Measurements from ENCODE around the gene RNASE7. TPM values are rescaled to one million over a fixed set of nuclear protein-coding genes. Genes with fewer than 3 reads are reported as not detected.

Gene RNASE7
- polyA plus RNA-seq, 6 donors from 2014 or later: not detected

GRCh38 chr14:21056520-21057163 is 14.5 kb downstream of the RNASE7 start:
- H3K4me3 Mint-ChIP-seq: no peak overlapping the region
- no peaks in the 10 kb centered on the region for H3K9me3 Mint-ChIP-seq
- H3K27ac Mint-ChIP-seq: no peak overlapping the region
- no peaks in the 10 kb centered on the region for H3K36me3 Mint-ChIP-seq
- ATAC-seq (ENCODE audit: low read depth in 2 of 2) (no peak), DNase-seq (no peak)
- no peaks in the 10 kb centered on the region for H3K4me1 Mint-ChIP-seq
- H3K27me3 Mint-ChIP-seq: peaks cover 14 to 34% (median 28%) of the 10 kb centered on the region in 3 donors

GRCh38 chr14:21057803-21058675 is 15.9 kb downstream of the RNASE7 start, which contains the start of gene RNASE8:
RNASE8 (plus strand) TSS chr14:21057822; CDS start chr14:21057893, 71 bp downstream.
- H3K27me3 Mint-ChIP-seq: peaks cover 20 to 28% (median 28%) of the 10 kb centered on the region in 3 donors
- no peaks in the 10 kb centered on the region for H3K4me1 Mint-ChIP-seq
- DNase-seq (no peak), ATAC-seq (ENCODE audit: low read depth in 2 of 2) (no peak)
- H3K4me3 Mint-ChIP-seq: no peak within 1 kb of the TSS
- no peaks in the 10 kb centered on the region for H3K36me3 Mint-ChIP-seq
- H3K9me3 Mint-ChIP-seq: no peaks in the 10 kb centered on the region
- no peak within 1 kb of the TSS for H3K27ac Mint-ChIP-seq

DNA sequence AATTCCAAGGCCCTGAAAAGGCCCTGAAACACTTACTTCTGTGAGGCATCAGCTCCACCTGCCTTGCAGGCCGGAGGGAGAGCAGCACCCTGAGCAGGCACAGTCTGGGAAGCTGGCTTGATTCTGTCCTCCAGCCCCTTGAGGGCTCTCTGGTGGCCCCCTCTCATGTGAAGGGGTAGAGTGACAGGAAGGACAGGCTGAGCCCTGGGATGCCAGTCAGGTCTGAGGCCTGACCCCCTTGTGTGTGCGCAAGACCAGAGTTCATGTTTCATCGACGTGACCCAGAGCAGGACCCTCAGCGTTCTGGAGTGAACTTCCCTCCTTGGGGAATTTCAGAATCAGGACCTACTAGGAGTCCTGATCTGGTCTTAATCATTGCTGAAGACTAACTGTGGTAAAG is 16.7 kb downstream of the RNASE7 start:
- no peaks in the 10 kb centered on the region for H3K9me3 Mint-ChIP-seq
- no peak overlapping the region for H3K27ac Mint-ChIP-seq
- no peaks in the 10 kb centered on the region for H3K36me3 Mint-ChIP-seq
- H3K27me3 Mint-ChIP-seq: peaks cover 20 to 33% (median 28%) of the 10 kb centered on the region in 3 donors
- ATAC-seq (ENCODE audit: low read depth in 2 of 2) (no peak), DNase-seq (no peak)
- no peak overlapping the region for H3K4me3 Mint-ChIP-seq
- no peaks in the 10 kb centered on the region for H3K4me1 Mint-ChIP-seq

- Mint-ChIP-seq H3K9me3 (no peaks in the 10 kb centered on the region), H3K4me3 (no peak overlapping the region), H3K4me1 (no peaks in the 10 kb centered on the region), H3K27ac (peak overlapping the region in 1 of 6 donors; percentile 13), H3K27me3 (peaks cover 20 to 34% (median 28%) of the 10 kb centered on the region in 3 donors), H3K36me3 (no peaks in the 10 kb centered on the region)
- ATAC-seq (ENCODE audit: low read depth in 2 of 2): no peak
- DNase-seq: no peak
These were observed 17.9 kb downstream of the RNASE7 start for GRCh38 chr14:21059842-21060613.

GRCh38 chr14:21060614-21061346 is 18.6 kb downstream of the RNASE7 start:
- H3K27me3 Mint-ChIP-seq: peaks cover 20 to 41% (median 35%) of the 10 kb centered on the region in 3 donors
- H3K9me3 Mint-ChIP-seq: no peaks in the 10 kb centered on the region
- H3K4me3 Mint-ChIP-seq: no peak overlapping the region
- H3K4me1 Mint-ChIP-seq: no peaks in the 10 kb centered on the region
- no peak for ATAC-seq (ENCODE audit: low read depth in 2 of 2)
- no peak for DNase-seq
- H3K36me3 Mint-ChIP-seq: no peaks in the 10 kb centered on the region
- no peak overlapping the region for H3K27ac Mint-ChIP-seq

GRCh38 chr14:21061347-21061668 is 19.1 kb downstream of the RNASE7 start:
- DNase-seq: no peak

DNA sequence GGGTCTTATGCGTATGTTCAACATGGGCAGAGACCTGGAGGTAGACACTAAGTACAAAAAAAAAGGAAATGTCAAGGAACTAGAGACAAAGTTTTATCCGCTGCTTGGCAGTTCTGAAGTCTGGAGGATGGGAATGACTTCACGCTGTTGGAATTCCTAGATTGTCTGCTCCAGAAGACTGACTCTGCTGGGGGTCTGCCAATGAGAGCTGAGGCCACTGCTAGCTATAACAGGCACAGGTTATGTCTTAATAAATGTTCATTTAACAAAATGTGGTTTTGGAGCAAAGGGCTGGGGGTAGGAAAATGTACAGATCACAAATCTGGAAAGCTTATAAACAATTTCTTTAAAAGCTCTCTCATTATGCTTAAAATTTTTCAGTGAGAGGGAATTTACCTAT is 21.3 kb downstream of the RNASE7 start:
- ATAC-seq (ENCODE audit: low read depth in 2 of 2): no peak
- H3K4me3 Mint-ChIP-seq: no peak overlapping the region
- no peaks in the 10 kb centered on the region for H3K36me3 Mint-ChIP-seq
- H3K27me3 Mint-ChIP-seq: peaks cover 22 to 52% (median 42%) of the 10 kb centered on the region in 3 donors
- DNase-seq: no peak
- H3K9me3 Mint-ChIP-seq: no peaks in the 10 kb centered on the region
- peaks cover under 1 to 4% (median 2%) of the 10 kb centered on the region in 3 donors for H3K4me1 Mint-ChIP-seq
- H3K27ac Mint-ChIP-seq: no peak overlapping the region

More at GRCh38 chr14:21061347-21061668, 19.1 kb downstream of the RNASE7 start:
- H3K4me3 Mint-ChIP-seq: no peak overlapping the region
- peaks cover 20 to 47% (median 40%) of the 10 kb centered on the region in 3 donors for H3K27me3 Mint-ChIP-seq
- H3K9me3 Mint-ChIP-seq: no peaks in the 10 kb centered on the region
- ATAC-seq (ENCODE audit: low read depth in 2 of 2): no peak
- no peak overlapping the region for H3K27ac Mint-ChIP-seq
- H3K4me1 Mint-ChIP-seq: no peaks in the 10 kb centered on the region
- no peaks in the 10 kb centered on the region for H3K36me3 Mint-ChIP-seq

GRCh38 chr14:21066882-21067502 is 24.8 kb downstream of the RNASE7 start:
- H3K4me3 Mint-ChIP-seq: peak overlapping the region in 1 of 8 donors; percentile 12
- ATAC-seq (ENCODE audit: low read depth in 2 of 2) (no peak), DNase-seq (no peak)
- H3K27me3 Mint-ChIP-seq: peaks cover 14 to 59% (median 35%) of the 10 kb centered on the region in 3 donors
- H3K27ac Mint-ChIP-seq: peak overlapping the region in 1 of 6 donors; percentile 52
- H3K36me3 Mint-ChIP-seq: no peaks in the 10 kb centered on the region
- no peaks in the 10 kb centered on the region for H3K9me3 Mint-ChIP-seq
- peaks cover 31 to 34% (median 32%) of the 10 kb centered on the region in 3 donors for H3K4me1 Mint-ChIP-seq

GRCh38 chr14:21068521-21069387 is 26.6 kb downstream of the RNASE7 start:
- Mint-ChIP-seq H3K4me3 (peak overlapping the region; percentile 83 to 95 (median 90)), H3K27ac (peak overlapping the region in 2 of 6 donors; percentile 47 to 90), H3K27me3 (peaks cover 9 to 58% (median 43%) of the 10 kb centered on the region in 3 donors), H3K9me3 (no peaks in the 10 kb centered on the region), H3K4me1 (peaks cover 39 to 42% (median 39%) of the 10 kb centered on the region in 3 donors), H3K36me3 (no peaks in the 10 kb centered on the region)
- peak; percentile 60 for DNase-seq
- ATAC-seq (ENCODE audit: low read depth in 2 of 2): peak; percentile 60 to 61

DNA sequence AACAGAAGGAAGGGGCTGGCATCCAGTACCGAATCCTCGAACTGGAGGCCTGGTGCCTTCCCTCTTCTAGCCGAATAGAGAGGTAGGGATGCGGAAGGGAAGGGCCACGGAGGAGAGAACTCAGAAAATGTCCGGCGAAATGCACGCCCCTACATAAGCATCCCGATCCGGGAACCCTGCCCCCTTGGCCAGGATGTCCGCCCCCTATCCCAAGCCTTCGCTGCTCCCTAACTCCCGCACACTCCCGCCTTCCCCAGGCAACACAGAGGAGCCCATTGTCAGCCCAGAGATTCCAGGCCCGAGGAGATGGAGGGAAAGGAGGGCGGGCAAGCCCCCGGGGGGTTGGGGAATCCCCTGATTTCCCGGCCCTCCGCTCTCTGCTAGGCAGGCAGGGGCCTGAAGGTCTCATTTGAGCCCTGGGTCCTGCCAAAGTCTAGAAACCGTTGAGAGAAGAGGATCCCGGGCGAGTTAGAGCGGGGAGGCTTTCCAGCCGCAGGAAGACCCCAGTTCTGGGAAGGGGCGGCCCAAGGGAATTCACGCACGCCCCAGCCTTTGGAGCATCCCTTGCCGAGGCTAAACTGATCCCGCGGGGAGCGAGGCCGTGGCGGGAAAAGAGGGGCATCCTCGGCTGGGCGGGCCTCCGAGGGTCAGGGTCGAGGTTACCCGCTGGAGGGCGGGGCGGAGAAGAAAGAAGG is 27.4 kb downstream of the RNASE7 start:
- peak; percentile 22 for DNase-seq
- H3K27ac Mint-ChIP-seq: peak overlapping the region in 5 of 6 donors; percentile 34 to 91 (median 47)
- H3K27me3 Mint-ChIP-seq: peaks cover 9 to 58% (median 45%) of the 10 kb centered on the region in 3 donors
- peak; percentile 14 to 25 for ATAC-seq (ENCODE audit: low read depth in 2 of 2)
- peak overlapping the region; percentile 83 to 95 (median 90) for H3K4me3 Mint-ChIP-seq
- H3K36me3 Mint-ChIP-seq: no peaks in the 10 kb centered on the region
- peaks cover 39 to 42% (median 39%) of the 10 kb centered on the region in 3 donors for H3K4me1 Mint-ChIP-seq
- H3K9me3 Mint-ChIP-seq: no peaks in the 10 kb centered on the region

GRCh38 chr14:21070083-21070609 is 28.0 kb downstream of the RNASE7 start, which contains the start of gene ARHGEF40:
ARHGEF40 (plus strand) TSS chr14:21070304; CDS start chr14:21070397, 93 bp downstream.
- Mint-ChIP-seq H3K36me3 (no peaks in the 10 kb centered on the region), H3K27me3 (peaks cover 9 to 56% (median 45%) of the 10 kb centered on the region in 3 donors), H3K27ac (peak within 1 kb of the TSS in 5 of 6 donors; percentile 34 to 91 (median 87)), H3K4me1 (peaks cover 39 to 42% (median 39%) of the 10 kb centered on the region in 3 donors), H3K4me3 (peak within 1 kb of the TSS; percentile 85 to 95 (median 92)), H3K9me3 (no peaks in the 10 kb centered on the region)
- DNase-seq (peak; percentile 19), ATAC-seq (ENCODE audit: low read depth in 2 of 2) (peak; percentile 6 to 13)

Measured in naive B cell (primary cell).